MCF 10A (cell line): ENCODE data around the gene STPG1. TPM values are rescaled to one million over a fixed set of nuclear protein-coding genes. Genes with fewer than 3 reads are reported as not detected.

ENCODE experiments used
- BruUV-seq: library from RNA; stranded (reverse); fragments of 400-500 nt; replicated peaks from 2 replicates; lab custom pipeline; 2021; lab: Mats Ljungman, UMichigan
- CTCF ChIA-PET: fragments of 300-600 bp; sonication (Branson Sonifier 250); formaldehyde crosslinking; extraction: SDS; loops from one replicate; lab custom pipeline; 2021; ENCODE audit warnings: antibody characterized with exemption, inconsistent platforms; lab: Yijun Ruan, JAX
- POLR2A ChIA-PET: fragments of 300-600, 350-650 bp; sonication (Branson Sonifier 250); formaldehyde crosslinking; extraction: SDS; loops from one replicate; lab custom pipeline; 2020; ENCODE audit warnings: antibody characterized with exemption, inconsistent platforms; lab: Yijun Ruan, JAX
- DNase-seq: peaks from one replicate; pipeline ENCODE4 v3.0.0-alpha.2; 2018; ENCODE audit not compliant: unreplicated experiment
- H3K27ac Mint-ChIP-seq: one replicate; pipeline ENCODE4 v1.8.0; 2022; ENCODE audit warnings: mild to moderate bottlenecking, low read depth, mixed read lengths; ENCODE audit not compliant: unreplicated experiment
- H3K27me3 Mint-ChIP-seq: one replicate; pipeline ENCODE4 v1.8.0; 2022; ENCODE audit warnings: mixed read lengths; ENCODE audit not compliant: insufficient read depth, unreplicated experiment
- H3K36me3 Mint-ChIP-seq: one replicate; pipeline ENCODE4 v1.8.0; 2022; ENCODE audit warnings: mild to moderate bottlenecking, moderate library complexity, mixed read lengths; ENCODE audit not compliant: insufficient read depth, unreplicated experiment
- H3K4me1 Mint-ChIP-seq: one replicate; pipeline ENCODE4 v1.8.0; 2022; ENCODE audit warnings: mixed read lengths; ENCODE audit not compliant: insufficient read depth, unreplicated experiment
- H3K4me3 Mint-ChIP-seq: one replicate; pipeline ENCODE4 v1.8.0; 2022; ENCODE audit warnings: mild to moderate bottlenecking, moderate library complexity, mixed read lengths; ENCODE audit not compliant: unreplicated experiment
- H3K9me3 Mint-ChIP-seq: one replicate; pipeline ENCODE4 v1.8.0; 2022; ENCODE audit warnings: mixed read lengths; ENCODE audit not compliant: unreplicated experiment
- intact Hi-C: fragments of 100-400 bp; cut with micrococcal nuclease; formaldehyde crosslinking; loops from 2 replicates; pipeline ENCODE4 v1.14.1; 2022
- total RNA-seq: library from RNA; stranded (reverse); gene quantifications from 2 replicates; pipeline ENCODE4 v1.2.3, GENCODE V29; 2022
- TF ChIP-seq, protein P1 (sequence below): fragments of 200-600 bp; IDR thresholded peaks from one replicate; pipeline ENCODE4 v1.8.0; 2022; ENCODE audit warnings: antibody characterized with exemption, mild to moderate bottlenecking; ENCODE audit not compliant: unreplicated experiment

STPG1 gene
- total RNA-seq, 1 experiment from 2014 or later = 19.7 TPM

DNA sequence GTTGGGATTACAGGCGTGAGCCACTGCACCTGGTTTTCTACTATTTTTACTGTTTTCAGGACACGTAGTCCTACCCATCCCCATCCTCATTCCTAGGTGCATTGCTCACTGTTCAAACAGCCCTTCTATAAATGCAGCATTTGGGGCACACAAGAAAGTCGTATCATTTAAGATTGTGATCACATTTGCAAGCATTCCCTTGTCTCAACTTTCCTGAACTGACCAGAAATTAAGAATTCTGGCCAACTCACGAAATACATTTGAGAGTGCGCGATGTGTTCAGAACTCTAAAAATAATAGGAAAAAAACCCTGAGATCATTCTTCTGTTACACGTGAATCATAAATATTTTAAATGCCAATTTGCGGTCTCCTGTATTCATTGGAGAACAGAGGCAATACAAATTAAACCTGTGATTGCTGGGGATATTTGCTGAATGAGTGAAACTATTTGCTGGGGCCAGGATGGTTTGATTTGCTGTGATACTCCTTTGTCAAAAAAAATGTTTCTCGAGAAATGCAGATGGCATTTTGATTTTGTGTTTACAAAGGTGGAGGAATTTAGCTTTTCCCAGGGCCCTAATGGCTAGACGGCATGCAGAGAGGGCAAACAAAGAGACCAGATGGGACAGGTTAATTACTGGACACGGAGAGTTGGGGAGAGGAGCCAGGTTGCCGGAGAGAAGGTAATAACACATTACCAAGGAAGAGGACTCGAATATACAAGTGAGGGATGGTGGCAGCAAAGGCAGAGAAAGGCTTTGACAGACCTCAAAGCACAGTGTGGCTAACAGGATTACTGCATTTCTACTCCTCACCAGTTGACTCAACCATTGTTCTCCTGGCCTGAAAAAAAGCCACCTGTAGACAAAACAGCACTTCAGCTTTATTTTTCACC, 38.4 kb downstream of the STPG1 start:
- TF ChIP-seq, protein P1, sequence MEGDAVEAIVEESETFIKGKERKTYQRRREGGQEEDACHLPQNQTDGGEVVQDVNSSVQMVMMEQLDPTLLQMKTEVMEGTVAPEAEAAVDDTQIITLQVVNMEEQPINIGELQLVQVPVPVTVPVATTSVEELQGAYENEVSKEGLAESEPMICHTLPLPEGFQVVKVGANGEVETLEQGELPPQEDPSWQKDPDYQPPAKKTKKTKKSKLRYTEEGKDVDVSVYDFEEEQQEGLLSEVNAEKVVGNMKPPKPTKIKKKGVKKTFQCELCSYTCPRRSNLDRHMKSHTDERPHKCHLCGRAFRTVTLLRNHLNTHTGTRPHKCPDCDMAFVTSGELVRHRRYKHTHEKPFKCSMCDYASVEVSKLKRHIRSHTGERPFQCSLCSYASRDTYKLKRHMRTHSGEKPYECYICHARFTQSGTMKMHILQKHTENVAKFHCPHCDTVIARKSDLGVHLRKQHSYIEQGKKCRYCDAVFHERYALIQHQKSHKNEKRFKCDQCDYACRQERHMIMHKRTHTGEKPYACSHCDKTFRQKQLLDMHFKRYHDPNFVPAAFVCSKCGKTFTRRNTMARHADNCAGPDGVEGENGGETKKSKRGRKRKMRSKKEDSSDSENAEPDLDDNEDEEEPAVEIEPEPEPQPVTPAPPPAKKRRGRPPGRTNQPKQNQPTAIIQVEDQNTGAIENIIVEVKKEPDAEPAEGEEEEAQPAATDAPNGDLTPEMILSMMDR = no peak
- intact Hi-C loops = no loop called here
- peak overlapping the region; percentile 99 for H3K27ac Mint-ChIP-seq
- no TSS peak for BruUV-seq
- no peaks in the 10 kb centered on the region for H3K9me3 Mint-ChIP-seq
- peak; percentile 43 for DNase-seq
- peaks cover 35% of the 10 kb centered on the region for H3K4me1 Mint-ChIP-seq
- ChIA-PET CTCF (interaction anchor here (0.6 to 2.3 kb wide), 2 partner anchors 16 to 160 kb away, joined by 6 to 15 read pairs; no protein-coding TSS in a partner anchor), POLR2A (interaction anchor here (0.7 to 10.1 kb wide), 9 partner anchors 9 to 857 kb away, joined by 3 to 78 read pairs (median 5); no protein-coding TSS in a partner anchor)
- no peaks in the 10 kb centered on the region for H3K36me3 Mint-ChIP-seq
- peak overlapping the region; percentile 56 for H3K4me3 Mint-ChIP-seq
- H3K27me3 Mint-ChIP-seq = no peaks in the 10 kb centered on the region

DNA sequence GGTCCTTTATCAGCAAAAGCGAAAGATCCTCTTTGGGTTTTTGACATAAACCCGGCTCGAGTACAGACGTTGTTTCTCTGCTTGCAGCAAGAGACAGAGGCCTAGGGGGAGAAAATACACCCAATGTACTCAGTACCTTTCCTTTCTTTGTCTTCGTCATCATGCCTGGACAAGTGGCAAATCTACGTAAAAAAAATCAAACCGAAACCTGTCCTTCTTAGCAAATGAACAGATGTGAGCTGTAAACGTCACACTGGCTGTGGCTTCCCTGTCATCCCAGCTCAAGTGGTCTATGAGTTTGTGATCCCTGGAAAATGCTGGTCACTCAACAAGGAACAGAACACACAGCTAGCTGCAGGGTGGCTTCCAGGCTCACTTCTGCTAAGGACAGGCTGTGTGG, 39.9 kb downstream of the STPG1 start:
- peak overlapping the region; percentile 99 for H3K27ac Mint-ChIP-seq
- CTCF ChIA-PET = interaction anchor here (0.6 to 2.3 kb wide), 6 partner anchors 9 to 182 kb away, joined by 3 to 15 read pairs (median 4); no protein-coding TSS in a partner anchor

DNA sequence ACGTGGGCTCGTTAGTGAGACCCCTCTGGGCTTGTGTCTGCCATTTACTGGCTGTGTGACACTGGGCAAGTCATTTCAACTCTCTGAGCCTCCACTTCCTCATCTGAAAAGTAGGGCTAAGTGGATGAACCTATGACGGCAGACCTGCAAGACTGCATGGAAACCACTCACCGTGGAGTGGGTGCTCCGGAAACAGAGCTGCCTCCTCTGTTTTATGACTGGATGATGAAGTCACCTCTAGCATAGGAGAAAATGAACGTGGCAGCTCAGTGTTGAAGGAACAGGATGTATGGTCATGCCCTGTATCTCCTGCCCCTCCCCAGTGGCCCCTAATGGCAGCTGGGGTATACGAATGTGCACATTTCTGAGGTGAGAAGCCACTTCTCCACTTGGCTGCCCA, 40.5 kb downstream of the STPG1 start:
- Mint-ChIP-seq H3K36me3 (peaks cover 4% of the 10 kb centered on the region), H3K9me3 (no peaks in the 10 kb centered on the region), H3K27ac (peak overlapping the region; percentile 99), H3K4me3 (no peak overlapping the region), H3K4me1 (peaks cover 21% of the 10 kb centered on the region), H3K27me3 (no peaks in the 10 kb centered on the region)
- ChIA-PET POLR2A (interaction anchor here (10.1 kb wide), 1 partner anchor 7 kb away, joined by 78 read pairs; no protein-coding TSS in a partner anchor), CTCF (interaction anchor here (0.9 to 2.3 kb wide), 4 partner anchors 18 to 181 kb away, joined by 3 to 15 read pairs (median 6); no protein-coding TSS in a partner anchor)
- no peak for DNase-seq
- intact Hi-C loops = no loop called here
- BruUV-seq = no TSS peak
- TF ChIP-seq, protein P1 = no peak

More for the DNA sequence above, 39.9 kb downstream of the STPG1 start:
- BruUV-seq = no TSS peak
- POLR2A ChIA-PET = interaction anchor here (0.7 to 10.1 kb wide), 4 partner anchors 8 to 172 kb away, joined by 3 to 78 read pairs (median 6); no protein-coding TSS in a partner anchor
- no peaks in the 10 kb centered on the region for H3K27me3 Mint-ChIP-seq
- TF ChIP-seq, protein P1 = no peak
- DNase-seq = no peak
- peaks cover 21% of the 10 kb centered on the region for H3K4me1 Mint-ChIP-seq
- H3K9me3 Mint-ChIP-seq = no peaks in the 10 kb centered on the region
- H3K36me3 Mint-ChIP-seq = peaks cover 3% of the 10 kb centered on the region
- H3K4me3 Mint-ChIP-seq = no peak overlapping the region
- intact Hi-C loops = no loop called here

DNA sequence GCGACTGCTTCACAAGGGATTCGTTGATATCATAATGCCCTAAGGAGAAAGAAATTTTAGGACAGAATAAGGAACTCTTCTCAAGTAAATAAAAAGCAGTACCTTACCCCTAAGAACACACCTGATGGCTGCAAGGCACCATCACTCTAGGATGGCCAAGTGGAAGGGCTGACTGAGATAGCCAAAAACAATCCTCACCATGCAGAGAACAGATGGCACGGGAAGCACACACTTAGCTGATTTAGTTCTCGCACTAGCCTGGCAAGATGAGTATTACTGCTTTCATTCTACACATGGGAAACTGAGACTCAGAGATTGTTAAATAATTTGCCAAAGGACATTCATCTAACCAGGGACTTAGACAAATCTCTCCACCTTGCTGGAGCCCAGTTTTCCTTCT, 43.8 kb downstream of the STPG1 start:
- Mint-ChIP-seq H3K36me3 (peaks cover 10% of the 10 kb centered on the region), H3K4me1 (peaks cover 15% of the 10 kb centered on the region), H3K27ac (no peak overlapping the region), H3K27me3 (no peaks in the 10 kb centered on the region), H3K9me3 (no peaks in the 10 kb centered on the region), H3K4me3 (no peak overlapping the region)
- no TSS peak for BruUV-seq
- DNase-seq = no peak
- TF ChIP-seq, protein P1 = no peak
- ChIA-PET POLR2A (interaction anchor here (1.2 kb wide), 1 partner anchor 10 kb away, joined by 5 read pairs; no protein-coding TSS in a partner anchor), CTCF (interaction anchor here (0.8 to 1.8 kb wide), 2 partner anchors 18 to 168 kb away, joined by 4 to 5 read pairs; no protein-coding TSS in a partner anchor)
- intact Hi-C loops = no loop called here
